CD4-positive, alpha-beta memory T cell (primary cell): Measurements from ENCODE around the gene KIAA1586. TPM values are rescaled to one million over a fixed set of nuclear protein-coding genes. Genes with fewer than 3 reads are reported as not detected.

Experiments used
- CTCF ChIA-PET: fragments of 350-600 bp; sonication (Branson Sonifier 250); formaldehyde crosslinking; loops from one replicate; lab custom pipeline; 2021; ENCODE audit warnings: inconsistent platforms; ENCODE audit not compliant: partially characterized antibody; lab: Charles Lee
- POLR2A ChIA-PET: fragments of 350-600 bp; sonication (Branson Sonifier 250); formaldehyde crosslinking; loops from one replicate; lab custom pipeline; 2021; ENCODE audit not compliant: partially characterized antibody; lab: Charles Lee
- DNase-seq, 5 donors: peaks; one replicate each; pipeline versions ENCODE4 v3.0.0 to v3.0.0-alpha.2; 2020 to 2022; ENCODE audit warnings: mixed read lengths in 1 of 5
- H3K27ac ChIP-seq: one replicate; pipeline ENCODE4 v1.7.0; 2013; ENCODE audit warnings: low read depth, low read length
- H3K27me3 ChIP-seq: 2 replicates; pipeline ENCODE4 v1.7.0; 2013; ENCODE audit warnings: mild to moderate bottlenecking, low read length, moderate library complexity; ENCODE audit not compliant: insufficient read depth
- H3K36me3 ChIP-seq: 2 replicates; pipeline ENCODE4 v1.7.0; 2013; ENCODE audit warnings: mild to moderate bottlenecking, low read length, moderate library complexity; ENCODE audit not compliant: insufficient read depth
- H3K4me1 ChIP-seq: 2 replicates; pipeline ENCODE4 v1.7.0; 2013; ENCODE audit warnings: mild to moderate bottlenecking, low read length, moderate library complexity; ENCODE audit not compliant: insufficient read depth
- H3K4me3 ChIP-seq, 2 donors: one replicate each; pipeline ENCODE4 v1.7.0; 2013; ENCODE audit warnings: low read length in 2 of 2, mild to moderate bottlenecking in 1 of 2
- H3K9me3 ChIP-seq, 2 donors: one replicate each; pipeline ENCODE4 v1.7.0; 2013; ENCODE audit warnings: low read length in 2 of 2, control low read depth in 1 of 2; ENCODE audit not compliant: control insufficient read depth in 1 of 2
- H3K27ac Mint-ChIP-seq, 7 donors: one replicate each; pipeline ENCODE4 v1.8.0; 2020 to 2021; ENCODE audit warnings: mixed read lengths in 7 of 7, mild to moderate bottlenecking in 6 of 7, inconsistent platforms in 3 of 7, moderate library complexity in 3 of 7
- H3K27me3 Mint-ChIP-seq, 2 donors: one replicate each; pipeline ENCODE4 v1.8.0; 2020 to 2021; ENCODE audit warnings: mixed read lengths in 2 of 2
- H3K36me3 Mint-ChIP-seq, 2 donors: one replicate each; pipeline ENCODE4 v1.8.0; 2020 to 2021; ENCODE audit warnings: mixed read lengths in 2 of 2, inconsistent platforms in 1 of 2, mild to moderate bottlenecking in 1 of 2
- H3K4me1 Mint-ChIP-seq, 4 donors: one replicate each; pipeline ENCODE4 v1.8.0; 2020 to 2021; ENCODE audit warnings: mixed read lengths in 4 of 4, mild to moderate bottlenecking in 1 of 4
- H3K4me3 Mint-ChIP-seq, 8 donors: one replicate each; pipeline ENCODE4 v1.8.0; 2020 to 2021; ENCODE audit warnings: mixed read lengths in 8 of 8, mild to moderate bottlenecking in 7 of 8, moderate library complexity in 6 of 8, inconsistent platforms in 3 of 8
- H3K9me3 Mint-ChIP-seq, 8 donors: one replicate each; pipeline ENCODE4 v1.8.0; 2020 to 2021; ENCODE audit warnings: mixed read lengths in 8 of 8, mild to moderate bottlenecking in 5 of 8, inconsistent platforms in 3 of 8, moderate library complexity in 1 of 8
- intact Hi-C: fragments of 100-400 bp; cut with micrococcal nuclease; formaldehyde crosslinking; loops from one replicate; pipeline ENCODE4 v1.15.1; 2023
- polyA plus RNA-seq, 2 donors: library from polyadenylated mRNA; unstranded; fragments of 300-500 nt; fragmentation: Illumina TruSeq; gene quantifications; one replicate each; pipeline ENCODE4 v1.2.3, GENCODE V29; 2021
- total RNA-seq, 2 experiments: library from RNA; stranded (reverse); gene quantifications; one replicate each; pipeline ENCODE4 v1.2.3, GENCODE V29; 2021

KIAA1586 gene
- total and polyA plus RNA-seq, 4 experiments from 2014 or later = 4.9 to 20.7 (median 15.4) TPM

GRCh38 chr6:57078531-57079207 is 32.2 kb downstream of the KIAA1586 start:
- Mint-ChIP-seq H3K4me1 (no peaks in the 10 kb centered on the region), H3K36me3 (peaks cover 10 to 30% of the 10 kb centered on the region in 2 donors), H3K27me3 (no peaks in the 10 kb centered on the region), H3K9me3 (peaks cover 0 to 7% (median 2%) of the 10 kb centered on the region in 8 donors), H3K4me3 (no peak overlapping the region), H3K27ac (no peak overlapping the region)
- Histone ChIP-seq H3K9me3 (no peaks in the 10 kb centered on the region), H3K36me3 (no peaks in the 10 kb centered on the region), H3K4me1 (no peaks in the 10 kb centered on the region), H3K27me3 (no peaks in the 10 kb centered on the region), H3K4me3 (no peak overlapping the region), H3K27ac (no peak overlapping the region)
- intact Hi-C loops = no loop called here
- ChIA-PET CTCF (no interaction called here), POLR2A (no interaction called here)
- DNase-seq = no peak

DNA sequence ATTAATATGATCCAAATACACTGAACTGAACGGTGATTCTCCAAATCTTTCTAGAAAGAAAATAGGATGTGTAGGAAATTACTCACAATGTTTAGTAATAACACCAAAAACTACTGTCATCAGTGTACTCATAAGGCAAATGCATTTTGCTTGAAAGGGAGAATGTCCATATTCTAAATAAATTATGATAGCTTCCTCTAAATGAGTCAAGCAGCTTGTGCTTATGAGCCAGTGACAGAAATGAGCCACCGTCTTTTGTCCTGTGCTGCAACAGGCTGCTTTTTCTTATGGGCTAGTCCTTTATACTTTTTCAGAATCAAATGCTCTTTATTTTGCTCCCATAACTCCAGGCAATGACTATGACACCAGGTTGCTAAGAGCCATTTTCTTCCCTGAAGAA is 39.0 kb downstream of the KIAA1586 start:
- Mint-ChIP-seq H3K36me3 (peaks cover 9 to 10% of the 10 kb centered on the region in 2 donors), H3K27me3 (no peaks in the 10 kb centered on the region), H3K27ac (peak overlapping the region in 1 of 7 donors; percentile 9), H3K4me1 (peaks cover 3 to 8% (median 6%) of the 10 kb centered on the region in 4 donors), H3K4me3 (no peak overlapping the region), H3K9me3 (peaks cover 0 to 2% (median 0%) of the 10 kb centered on the region in 8 donors)
- Histone ChIP-seq H3K4me3 (no peak overlapping the region), H3K4me1 (peaks cover 5% of the 10 kb centered on the region), H3K36me3 (no peaks in the 10 kb centered on the region), H3K27me3 (no peaks in the 10 kb centered on the region), H3K27ac (no peak overlapping the region), H3K9me3 (no peaks in the 10 kb centered on the region)
- intact Hi-C loops = no loop called here
- no peak for DNase-seq
- CTCF ChIA-PET = no interaction called here
- POLR2A ChIA-PET = no interaction called here

GRCh38 chr6:57086843-57087242 is 40.4 kb downstream of the KIAA1586 start:
- Mint-ChIP-seq H3K4me3 (no peak overlapping the region), H3K36me3 (peaks cover 6 to 15% of the 10 kb centered on the region in 2 donors), H3K27me3 (no peaks in the 10 kb centered on the region), H3K9me3 (no peaks in the 10 kb centered on the region), H3K4me1 (peaks cover 8 to 16% (median 12%) of the 10 kb centered on the region in 4 donors), H3K27ac (peak overlapping the region in 1 of 7 donors; percentile 39)
- DNase-seq = no peak
- no peak overlapping the region for H3K4me3 ChIP-seq
- no peaks in the 10 kb centered on the region for H3K27me3 ChIP-seq
- peaks cover 12% of the 10 kb centered on the region for H3K4me1 ChIP-seq
- intact Hi-C loops = no loop called here
- CTCF ChIA-PET = no interaction called here
- POLR2A ChIA-PET = interaction anchor here (0.6 kb wide), 1 partner anchor 85 kb away, joined by 4 read pairs; the partner anchor contains the start of gene BAG2
- H3K9me3 ChIP-seq = no peaks in the 10 kb centered on the region
- no peaks in the 10 kb centered on the region for H3K36me3 ChIP-seq
- no peak overlapping the region for H3K27ac ChIP-seq

GRCh38 chr6:57087916-57088315 is 41.4 kb downstream of the KIAA1586 start:
- Histone ChIP-seq H3K4me3 (no peak overlapping the region), H3K36me3 (no peaks in the 10 kb centered on the region), H3K4me1 (peaks cover 22% of the 10 kb centered on the region), H3K9me3 (no peaks in the 10 kb centered on the region), H3K27me3 (no peaks in the 10 kb centered on the region), H3K27ac (no peak overlapping the region)
- Mint-ChIP-seq H3K27me3 (no peaks in the 10 kb centered on the region), H3K9me3 (no peaks in the 10 kb centered on the region), H3K27ac (no peak overlapping the region), H3K4me3 (no peak overlapping the region), H3K4me1 (peaks cover 13 to 26% (median 20%) of the 10 kb centered on the region in 4 donors), H3K36me3 (peaks cover 7 to 18% of the 10 kb centered on the region in 2 donors)
- no peak for DNase-seq
- ChIA-PET POLR2A (no interaction called here), CTCF (no interaction called here)
- intact Hi-C loops = no loop called here

- peak overlapping the region; percentile 31 to 60 for H3K4me3 ChIP-seq
- Mint-ChIP-seq H3K36me3 (peaks cover 13 to 23% of the 10 kb centered on the region in 2 donors), H3K27me3 (no peaks in the 10 kb centered on the region), H3K4me1 (peaks cover 21 to 36% (median 29%) of the 10 kb centered on the region in 4 donors), H3K27ac (peak overlapping the region in 6 of 7 donors; percentile 85 to 95 (median 92)), H3K9me3 (no peaks in the 10 kb centered on the region), H3K4me3 (peak overlapping the region; percentile 85 to 92 (median 90))
- H3K9me3 ChIP-seq = no peaks in the 10 kb centered on the region
- no peaks in the 10 kb centered on the region for H3K27me3 ChIP-seq
- peaks cover 32% of the 10 kb centered on the region for H3K4me1 ChIP-seq
- peak in 1 of 5 donors; percentile 4 for DNase-seq
- POLR2A ChIA-PET = interaction anchor here (0.7 to 1.0 kb wide), 3 partner anchors 43 to 133 kb away, joined by 3 to 5 read pairs (median 3); partner anchors contain the start of genes BAG2 and RAB23
- no peaks in the 10 kb centered on the region for H3K36me3 ChIP-seq
- peak overlapping the region; percentile 31 for H3K27ac ChIP-seq
- CTCF ChIA-PET = interaction anchor here (1.0 to 1.1 kb wide), 2 partner anchors 31 to 227 kb away, joined by 3 read pairs; no protein-coding TSS in a partner anchor
- intact Hi-C loops = loop anchor here (1.0 kb wide), 3 partner anchors 43 to 228 kb away; partner anchors contain the start of genes KIAA1586, PRIM2 and RAB23
Observed at GRCh38 chr6:57089265-57089664, 42.8 kb downstream of the KIAA1586 start.

GRCh38 chr6:57089687-57090457 is 43.4 kb downstream of the KIAA1586 start, which contains the start of gene ZNF451:
TSS of gene ZNF451 (plus strand) at chr6:57090188. CDS start at chr6:57090254, 66 bp downstream.
- H3K27ac ChIP-seq = peak within 1 kb of the TSS; percentile 60
- Mint-ChIP-seq H3K27ac (peak within 1 kb of the TSS; percentile 85 to 95 (median 92)), H3K4me1 (peaks cover 22 to 38% (median 30%) of the 10 kb centered on the region in 4 donors), H3K9me3 (no peaks in the 10 kb centered on the region), H3K27me3 (no peaks in the 10 kb centered on the region), H3K4me3 (peak within 1 kb of the TSS; percentile 85 to 92 (median 90)), H3K36me3 (peaks cover 13 to 25% of the 10 kb centered on the region in 2 donors)
- H3K36me3 ChIP-seq = no peaks in the 10 kb centered on the region
- H3K9me3 ChIP-seq = no peaks in the 10 kb centered on the region
- intact Hi-C loops = loop anchor here (1.0 to 5.0 kb wide), 5 partner anchors 44 to 872 kb away; partner anchors contain the start of genes BAG2, KIAA1586, PRIM2 and RAB23
- H3K27me3 ChIP-seq = no peaks in the 10 kb centered on the region
- peaks cover 35% of the 10 kb centered on the region for H3K4me1 ChIP-seq
- H3K4me3 ChIP-seq = peak within 1 kb of the TSS; percentile 31 to 60
- CTCF ChIA-PET = interaction anchor here (1.0 to 1.1 kb wide), 2 partner anchors 31 to 226 kb away, joined by 3 read pairs; no protein-coding TSS in a partner anchor
- POLR2A ChIA-PET = interaction anchor here (0.7 to 1.0 kb wide), 3 partner anchors 44 to 132 kb away, joined by 3 to 5 read pairs (median 3); partner anchors contain the start of genes BAG2 and RAB23
- peak; percentile 93 to 97 (median 94) for DNase-seq
